Measurements from ENCODE around the gene LIN7B.
"Not testable (repeated sequence)": the region's sequence is repeated elsewhere in the genome, so short reads cannot be mapped to it uniquely, and the experiment has no call there.

LIN7B gene

GRCh38 chr19:49113762-49114629 is at the start of gene LIN7B:
Gene LIN7B, plus strand, starts transcription at chr19:49114370. Its CDS starts 35 bp downstream, at chr19:49114405.
- ATAC-seq (peak; percentile 73), DNase-seq (peak; percentile 78)

DNA sequence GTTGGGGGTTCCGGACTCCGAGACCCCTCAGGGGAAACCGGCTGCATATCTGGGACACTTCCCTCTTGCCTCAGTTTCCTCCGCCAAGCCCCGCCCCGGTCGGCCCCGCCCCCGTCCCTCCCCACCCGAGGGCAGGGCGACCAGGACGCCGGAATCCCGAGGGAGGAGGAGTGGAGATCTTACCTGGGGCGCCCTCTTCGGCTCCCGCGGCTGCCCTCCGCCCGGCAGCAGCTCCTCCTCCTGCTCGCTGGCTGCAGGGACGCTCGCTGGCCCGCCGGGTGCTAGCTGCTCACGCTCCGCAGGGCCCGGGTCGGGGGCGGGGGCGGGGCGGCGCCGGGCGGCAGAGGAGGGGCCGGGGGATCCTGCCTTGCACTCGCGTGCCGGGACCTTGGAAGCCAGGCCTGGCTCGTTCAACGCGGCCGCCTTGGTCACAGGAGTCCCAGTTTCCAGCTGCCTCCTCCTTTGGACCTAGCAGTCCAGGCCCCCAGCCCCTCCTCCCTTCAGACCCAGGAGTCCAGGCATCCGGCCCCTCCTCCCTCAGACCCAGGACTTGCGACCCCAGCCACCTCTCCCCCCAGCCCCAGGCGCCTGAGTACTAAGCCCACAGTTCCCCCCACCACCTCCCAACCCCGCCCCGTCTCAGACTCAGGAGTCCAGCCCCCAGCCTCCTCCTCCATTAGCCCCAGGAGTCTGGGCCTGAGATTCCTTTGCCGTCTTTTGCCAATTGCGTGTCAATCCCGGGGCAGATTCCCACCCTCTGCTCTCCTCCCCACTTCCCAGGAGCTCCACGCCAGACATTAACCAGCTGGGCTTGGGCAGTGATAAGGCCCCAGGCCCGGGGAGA is 49.2 kb upstream of the LIN7B start, which contains the start of gene NTF4:
Gene NTF4, minus strand, starts transcription at position 51 of the 844 bp plus-strand sequence. CDS start 2,821 bp downstream, outside the sequence.
- DNase-seq: no peak
- ATAC-seq: no peak

GRCh38 chr19:49065905-49066512 is 48.2 kb upstream of the LIN7B start:
- ATAC-seq: no peak
- DNase-seq: no peak

DNA sequence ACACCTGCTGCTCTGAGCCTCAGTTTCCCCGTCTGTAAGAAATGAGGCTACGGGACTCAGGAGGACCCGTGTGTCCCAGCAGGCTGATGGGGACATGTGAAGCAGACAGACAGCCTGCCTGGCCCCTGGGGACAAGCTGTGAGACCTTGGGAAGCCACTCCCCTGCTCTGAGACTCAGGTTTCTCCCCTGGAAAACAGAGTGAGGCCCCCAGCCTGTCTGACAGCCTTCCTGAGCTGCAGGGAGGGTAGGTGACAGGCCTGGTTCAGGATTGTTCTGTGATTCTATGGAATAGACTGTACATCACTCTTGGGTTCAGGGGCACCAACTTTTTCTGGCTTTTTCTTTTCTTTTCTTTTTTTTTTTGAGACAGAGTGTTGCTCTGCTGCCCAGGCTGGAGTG is 46.6 kb upstream of the LIN7B start:
- no peak for ATAC-seq

DNA sequence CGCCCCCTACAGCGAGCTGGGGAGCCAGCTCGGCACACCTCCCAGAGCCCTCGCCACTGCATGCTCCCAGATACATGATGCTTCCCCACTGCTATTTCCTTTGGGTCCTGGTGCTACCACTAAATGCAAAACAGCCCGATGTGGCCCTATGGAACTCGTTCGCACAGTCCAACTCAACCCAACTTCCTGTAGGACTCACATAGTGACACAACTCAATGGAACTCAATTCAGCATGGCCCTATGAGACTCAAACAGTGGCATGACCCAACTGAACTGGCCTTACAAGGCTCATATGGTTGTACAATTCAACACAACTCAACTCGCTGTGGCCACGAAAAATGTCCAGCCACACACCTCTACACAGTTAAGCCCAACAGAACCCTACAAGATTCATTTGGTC is 45.1 kb upstream of the LIN7B start:
- no peak for ATAC-seq

More for the DNA sequence above, 46.6 kb upstream of the LIN7B start:
- DNase-seq: no peak

DNA sequence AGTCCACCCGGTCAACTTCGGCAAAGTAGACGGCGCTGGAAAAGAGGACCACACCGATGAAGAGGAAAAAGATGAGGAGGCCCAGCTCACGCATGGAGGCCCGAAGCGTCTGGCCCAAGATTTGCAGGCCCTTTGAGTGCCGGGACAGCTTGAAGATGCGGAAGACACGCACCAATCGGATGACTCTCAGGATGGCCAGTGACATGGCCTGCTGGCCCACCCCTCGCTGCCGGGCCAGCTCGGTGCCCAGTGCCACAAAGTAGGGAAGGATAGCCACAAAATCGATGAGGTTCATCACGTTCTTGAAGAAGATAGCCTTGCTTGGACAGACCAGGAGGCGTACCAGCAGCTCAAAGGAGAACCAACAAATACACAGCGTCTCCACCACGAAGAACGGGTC is 43.8 kb upstream of the LIN7B start:
- no peak for DNase-seq
- no peak for ATAC-seq

More for the DNA sequence above, 45.1 kb upstream of the LIN7B start:
- no peak for DNase-seq

GRCh38 chr19:49071860-49072547 is 42.2 kb upstream of the LIN7B start:
- no peak for ATAC-seq
- peak; percentile 30 for DNase-seq

- ATAC-seq (no peak), DNase-seq (peak; percentile 28)
Measured at GRCh38 chr19:49073514-49074378, 40.4 kb upstream of the LIN7B start.

GRCh38 chr19:49074869-49075268 is 39.3 kb upstream of the LIN7B start:
- not testable (repeated sequence) for DNase-seq, ATAC-seq

DNA sequence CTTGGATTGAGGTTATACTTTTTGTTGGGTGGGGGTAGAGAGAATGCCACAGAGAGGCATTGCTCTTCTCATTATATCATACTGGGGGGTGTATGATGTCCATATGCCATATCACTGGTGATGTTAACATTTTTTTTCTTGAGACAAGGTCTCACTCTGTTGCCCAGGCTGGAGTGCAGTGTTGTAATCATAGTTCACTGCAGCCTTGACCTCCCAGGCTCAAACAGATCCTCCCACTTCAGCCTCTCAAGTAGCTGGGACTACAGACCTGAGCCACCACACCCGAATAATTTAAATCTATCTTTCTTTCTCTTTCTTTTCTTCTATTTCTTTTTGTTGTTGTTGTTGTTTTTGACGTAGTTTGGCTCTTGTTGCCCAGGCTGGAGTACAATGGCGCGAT is 33.8 kb upstream of the LIN7B start:
- DNase-seq (no peak), ATAC-seq (no peak)

DNA sequence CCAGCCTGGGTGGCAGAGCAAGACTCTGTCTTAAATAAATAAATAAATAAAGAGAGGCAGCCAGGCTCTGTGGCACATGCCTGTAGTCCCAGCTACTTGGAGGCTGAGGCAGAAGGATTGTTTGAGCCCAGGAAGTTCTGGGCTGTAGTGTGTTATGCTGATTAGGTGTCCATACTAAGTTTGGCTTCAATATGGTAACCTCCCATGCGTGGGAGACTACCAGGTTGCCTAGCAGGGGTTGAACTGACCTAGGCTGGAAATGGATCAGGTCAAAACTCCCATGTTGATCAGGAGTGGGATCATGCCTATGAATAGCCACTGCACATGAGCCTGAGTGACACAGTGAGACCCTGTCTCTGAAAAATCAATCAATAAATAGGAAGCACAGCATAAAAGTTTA is 32.9 kb upstream of the LIN7B start:
- no peak for DNase-seq
- no peak for ATAC-seq

- no peak for ATAC-seq
- no peak for DNase-seq
Measured at GRCh38 chr19:49084206-49085019, 29.8 kb upstream of the LIN7B start.

DNA sequence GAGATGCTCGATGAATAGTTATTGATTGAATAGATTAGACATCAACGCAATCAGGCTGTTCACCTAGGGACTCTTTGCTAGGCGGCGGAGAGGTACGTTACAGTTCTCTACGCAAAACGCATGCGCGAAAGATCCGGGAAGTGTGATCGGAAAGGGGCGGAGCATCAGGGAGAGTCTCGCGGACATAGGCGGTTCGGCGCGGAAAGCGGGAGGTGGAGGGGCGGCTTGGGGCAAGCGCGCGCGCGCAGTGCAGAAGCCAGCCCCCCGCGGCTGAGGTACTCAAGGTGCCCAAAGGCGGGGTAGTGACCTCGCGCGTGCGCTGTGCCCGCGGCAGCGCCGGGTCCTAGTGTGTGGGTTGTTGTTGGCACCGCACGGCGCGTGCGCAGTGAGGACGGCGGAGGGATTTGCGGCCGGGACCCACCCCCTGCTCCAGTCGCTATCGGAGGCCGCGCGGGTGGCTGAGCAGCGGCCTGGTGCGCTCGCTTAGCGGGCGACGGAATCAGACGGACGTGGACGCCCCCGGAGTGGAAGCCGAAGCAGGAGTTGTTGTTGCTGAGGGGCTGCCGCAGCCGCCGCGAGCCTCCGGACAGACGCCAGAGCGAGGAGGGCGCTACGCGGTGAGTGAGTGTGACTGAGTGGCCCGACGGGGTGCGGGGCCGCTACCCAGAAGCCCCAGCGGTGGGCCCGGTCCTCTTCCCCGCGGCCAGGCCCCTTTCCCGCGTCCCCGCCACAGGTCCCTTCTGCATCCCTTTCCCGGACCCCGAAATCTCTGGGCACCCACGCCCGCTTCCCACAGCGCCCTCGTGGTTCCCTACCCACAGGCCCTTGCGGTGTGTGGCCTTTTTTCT is 28.9 kb upstream of the LIN7B start, which contains the start of gene SNRNP70:
Gene SNRNP70, plus strand, starts transcription at position 432 of the 848 bp plus-strand sequence. CDS start 964 bp downstream, outside the sequence.
- DNase-seq (peak; percentile 99), ATAC-seq (peak; percentile 96)

GRCh38 chr19:49085868-49086232 is 28.3 kb upstream of the LIN7B start:
- no peak for ATAC-seq

GRCh38 chr19:49086296-49086695 is 27.9 kb upstream of the LIN7B start:
- ATAC-seq (no peak), DNase-seq (no peak)

More at GRCh38 chr19:49085868-49086232, 28.3 kb upstream of the LIN7B start:
- no peak for DNase-seq

DNA sequence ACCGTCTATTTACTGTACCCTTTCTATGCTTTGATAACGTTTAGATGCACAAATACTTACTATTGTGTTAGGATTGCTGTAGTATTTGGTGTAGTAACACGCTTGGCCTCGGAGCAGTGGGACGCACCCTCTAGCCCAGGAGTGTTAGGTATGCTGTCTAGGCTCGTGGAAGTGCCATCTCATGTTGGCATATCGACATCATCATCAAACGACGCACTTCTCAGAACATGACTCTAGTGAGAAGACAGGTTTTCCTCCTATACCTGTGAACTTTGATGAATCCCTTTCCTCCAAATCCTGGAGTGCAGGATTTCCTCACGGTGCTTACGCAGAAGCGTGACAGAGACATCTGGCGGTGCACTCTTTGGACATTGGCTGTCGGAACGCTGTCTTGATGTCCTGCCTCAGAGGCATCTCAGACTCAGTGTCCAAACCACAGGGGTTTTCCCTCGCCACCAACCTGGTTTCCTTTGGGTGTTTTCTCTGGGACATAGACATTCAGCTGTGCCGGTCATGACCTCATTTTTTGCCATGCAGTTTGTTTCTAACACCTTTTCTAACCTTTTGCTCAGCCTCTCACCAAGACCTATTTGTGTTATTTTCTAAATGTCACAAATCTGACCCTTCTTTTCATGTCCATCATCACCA is 22.7 kb upstream of the LIN7B start:
- ATAC-seq: no peak
- no peak for DNase-seq

DNA sequence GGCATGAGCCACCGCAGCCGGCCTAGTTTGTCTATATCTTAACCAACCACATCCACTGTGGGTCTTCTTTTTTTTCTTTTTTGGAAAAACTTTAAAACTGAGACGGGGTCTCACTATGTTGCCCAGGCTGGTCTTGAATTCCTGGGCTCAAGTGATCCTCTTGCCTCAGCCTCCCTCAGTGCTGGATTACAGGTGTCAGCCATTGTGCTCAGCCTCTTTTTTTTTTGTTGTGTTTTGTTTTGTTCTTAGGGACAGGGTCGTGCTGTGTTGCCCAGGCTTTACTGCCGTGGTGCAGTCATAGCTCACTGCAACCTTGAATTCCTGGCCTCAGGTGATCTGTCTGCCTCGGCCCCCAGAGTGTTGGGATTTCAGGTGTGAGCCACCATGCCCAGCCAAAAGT is 21.5 kb upstream of the LIN7B start:
- no peak for DNase-seq
- no peak for ATAC-seq
